B cell (primary cell): ENCODE measurements around the gene PDE3B.

Experiments
- EZH2 ChIP-seq: IDR thresholded peaks from 2 replicates; pipeline ENCODE4 v1.6.1; 2012; ENCODE audit warnings: borderline replicate concordance, low read depth, mild to moderate bottlenecking, moderate library complexity, low read length; ENCODE audit not compliant: insufficient read depth, poor library complexity, severe bottlenecking
- TF ChIP-seq, protein P1 (sequence below): fragments of 200-600 bp; IDR thresholded peaks from one replicate; pipeline ENCODE4 v1.8.0; 2022; ENCODE audit warnings: antibody characterized with exemption, mild to moderate bottlenecking

DNA sequence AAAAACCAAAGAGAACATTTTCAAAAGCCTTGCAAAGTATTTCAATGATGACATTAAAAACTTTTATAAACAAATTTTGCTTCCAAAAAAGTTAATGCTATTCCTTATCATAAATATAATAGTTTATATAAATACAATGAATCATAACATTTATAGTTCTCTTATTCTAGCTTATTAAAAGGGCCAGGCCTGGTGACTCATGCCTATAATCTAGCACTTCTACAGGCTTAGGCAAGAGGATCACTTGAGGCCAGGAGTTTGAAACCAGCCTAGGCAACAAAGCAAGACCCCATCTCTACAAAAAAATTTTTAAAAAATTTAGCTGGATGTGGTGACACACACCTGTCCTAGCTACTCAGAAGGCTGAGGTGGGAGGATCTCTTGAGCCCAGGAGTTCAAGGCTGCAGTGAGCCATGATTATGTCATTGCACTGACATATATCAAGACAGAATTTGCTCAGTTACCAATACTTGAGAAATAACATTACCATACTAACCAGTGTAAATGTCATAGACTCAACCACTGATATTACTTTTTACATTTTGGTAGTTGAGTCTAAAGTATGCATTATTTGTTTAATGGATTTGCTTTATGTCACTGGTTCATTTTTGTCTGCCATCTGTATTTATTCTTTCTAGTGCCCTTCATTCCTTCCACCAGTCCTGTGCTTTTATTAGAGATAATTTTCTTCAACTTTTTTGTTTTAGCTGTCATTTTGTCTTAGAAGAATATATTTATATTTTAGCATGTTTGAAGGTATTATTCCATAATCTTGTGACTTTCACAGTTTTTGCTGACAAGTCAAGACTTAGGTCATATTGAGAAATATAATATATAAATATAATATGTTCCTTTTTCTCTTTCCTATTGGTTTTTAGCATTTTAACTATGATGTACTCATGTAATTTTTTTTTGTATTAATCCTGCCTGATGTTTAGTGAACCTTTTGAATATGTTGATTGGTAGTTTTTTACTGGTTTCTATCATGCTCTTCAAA, 192.2 kb downstream of the PDE3B start:
- TF ChIP-seq, protein P1, sequence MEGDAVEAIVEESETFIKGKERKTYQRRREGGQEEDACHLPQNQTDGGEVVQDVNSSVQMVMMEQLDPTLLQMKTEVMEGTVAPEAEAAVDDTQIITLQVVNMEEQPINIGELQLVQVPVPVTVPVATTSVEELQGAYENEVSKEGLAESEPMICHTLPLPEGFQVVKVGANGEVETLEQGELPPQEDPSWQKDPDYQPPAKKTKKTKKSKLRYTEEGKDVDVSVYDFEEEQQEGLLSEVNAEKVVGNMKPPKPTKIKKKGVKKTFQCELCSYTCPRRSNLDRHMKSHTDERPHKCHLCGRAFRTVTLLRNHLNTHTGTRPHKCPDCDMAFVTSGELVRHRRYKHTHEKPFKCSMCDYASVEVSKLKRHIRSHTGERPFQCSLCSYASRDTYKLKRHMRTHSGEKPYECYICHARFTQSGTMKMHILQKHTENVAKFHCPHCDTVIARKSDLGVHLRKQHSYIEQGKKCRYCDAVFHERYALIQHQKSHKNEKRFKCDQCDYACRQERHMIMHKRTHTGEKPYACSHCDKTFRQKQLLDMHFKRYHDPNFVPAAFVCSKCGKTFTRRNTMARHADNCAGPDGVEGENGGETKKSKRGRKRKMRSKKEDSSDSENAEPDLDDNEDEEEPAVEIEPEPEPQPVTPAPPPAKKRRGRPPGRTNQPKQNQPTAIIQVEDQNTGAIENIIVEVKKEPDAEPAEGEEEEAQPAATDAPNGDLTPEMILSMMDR: no peak
- no peak for TF ChIP-seq EZH2
